IMR-90 (cell line): ENCODE measurements around the gene HERC3. TPM values are rescaled to one million over a fixed set of nuclear protein-coding genes. Genes with fewer than 3 reads are reported as not detected.
"Not testable (repeated sequence)": the region's sequence is repeated elsewhere in the genome, so short reads cannot be mapped to it uniquely, and the experiment has no call there.

ENCODE experiments used
- ATAC-seq: fragments of 200-7000 bp; cut with Tn5 transposase; 2 replicates; pipeline ENCODE4 v1.9.1; 2020; ENCODE audit warnings: low read depth, mild to moderate bottlenecking, moderate library complexity
- BruUV-seq: library from RNA; stranded (reverse); fragments of 400-500 nt; replicated peaks from 2 replicates; lab custom pipeline; 2021; lab: Mats Ljungman, UMichigan
- CTCF ChIA-PET: fragments of 300-600 bp; formaldehyde crosslinking; extraction: SDS; loops from one replicate; lab custom pipeline; 2021; ENCODE audit warnings: antibody characterized with exemption; lab: Yijun Ruan, JAX
- POLR2A ChIA-PET: fragments of 300-600 bp; sonication (Branson Sonifier 250); formaldehyde crosslinking; loops from one replicate; lab custom pipeline; 2022; ENCODE audit warnings: antibody characterized with exemption; ENCODE audit not compliant: unreplicated experiment; lab: Charles Lee
- DNase-seq: peaks from one replicate; pipeline ENCODE4 v3.0.0; 2013
- H2AFZ ChIP-seq: replicated peaks from 2 replicates; pipeline ENCODE3; 2013; ENCODE audit warnings: low read length, mild to moderate bottlenecking; ENCODE audit not compliant: poor library complexity
- H2AK5ac ChIP-seq: 2 replicates; pipeline ENCODE4 v1.6.1; 2013; ENCODE audit warnings: low read depth, low read length, inconsistent platforms
- H2AK9ac ChIP-seq: replicated peaks from 2 replicates; pipeline ENCODE3; 2013; ENCODE audit warnings: mild to moderate bottlenecking, low read depth, low read length, moderate library complexity; ENCODE audit not compliant: poor library complexity
- H2BK120ac ChIP-seq: 2 replicates; pipeline ENCODE4 v1.6.1; 2013; ENCODE audit warnings: low read depth, low read length, inconsistent platforms
- H2BK15ac ChIP-seq: 3 replicates; pipeline ENCODE4 v1.6.1; 2013; ENCODE audit warnings: low read depth, low read length, inconsistent platforms
- H2BK20ac ChIP-seq: 2 replicates; pipeline ENCODE4 v1.6.1; 2013; ENCODE audit warnings: low read depth, mild to moderate bottlenecking, inconsistent platforms, low read length, moderate library complexity
- H2BK5ac ChIP-seq: 2 replicates; pipeline ENCODE4 v1.6.1; 2013; ENCODE audit warnings: mild to moderate bottlenecking, low read depth, low read length, inconsistent platforms; ENCODE audit not compliant: poor library complexity, severe bottlenecking
- H3K14ac ChIP-seq: replicated peaks from 2 replicates; pipeline ENCODE4 v1.6.1; 2013; ENCODE audit warnings: low read depth, low read length, inconsistent platforms
- H3K18ac ChIP-seq: 2 replicates; pipeline ENCODE4 v1.6.1; 2013; ENCODE audit warnings: low read depth, low read length, control low read depth
- H3K23ac ChIP-seq: 2 replicates; pipeline ENCODE4 v1.6.1; 2013; ENCODE audit warnings: low read depth, low read length, inconsistent platforms
- H3K27ac ChIP-seq: 2 replicates; pipeline ENCODE4 v1.5.1; 2013; ENCODE audit warnings: mild to moderate bottlenecking, control low read depth, low read length; ENCODE audit not compliant: insufficient read depth
- H3K27me3 ChIP-seq: 2 replicates; pipeline ENCODE4 v1.6.1; 2013; ENCODE audit warnings: low read length; ENCODE audit not compliant: control insufficient read depth, insufficient read depth
- H3K36me3 ChIP-seq: 2 replicates; pipeline ENCODE4 v1.6.1; 2013; ENCODE audit warnings: low read length, mixed read lengths; ENCODE audit not compliant: control insufficient read depth, insufficient read depth
- H3K4ac ChIP-seq: 2 replicates; pipeline ENCODE4 v1.6.1; 2013; ENCODE audit warnings: low read depth, low read length, inconsistent platforms
- H3K4me1 ChIP-seq: 2 replicates; pipeline ENCODE4 v1.6.1; 2013; ENCODE audit warnings: low read length, mixed read lengths; ENCODE audit not compliant: control insufficient read depth, insufficient read depth
- H3K4me2 ChIP-seq: 2 replicates; pipeline ENCODE4 v1.6.1; 2013; ENCODE audit warnings: low read depth, mild to moderate bottlenecking, control low read depth, low read length, moderate library complexity
- H3K4me3 ChIP-seq: 2 replicates; pipeline ENCODE4 v1.5.1; 2013; ENCODE audit warnings: low read depth, mild to moderate bottlenecking, control low read depth, low read length, moderate library complexity; ENCODE audit not compliant: insufficient read depth
- H3K56ac ChIP-seq: 2 replicates; pipeline ENCODE4 v1.6.1; 2013; ENCODE audit warnings: low read length, inconsistent platforms; ENCODE audit not compliant: insufficient read depth; ENCODE audit errors: extremely low read depth
- H3K79me1 ChIP-seq, 2 experiments: 2 replicates each; pipeline ENCODE4 v1.6.1; 2013; ENCODE audit warnings: low read length in 2 of 2, inconsistent platforms in 1 of 2, low read depth in 1 of 2
- H3K9ac ChIP-seq: 2 replicates; pipeline ENCODE4 v1.6.1; 2013; ENCODE audit warnings: low read depth, low read length, control low read depth
- H3K9me1 ChIP-seq: 2 replicates; pipeline ENCODE4 v1.6.1; 2013; ENCODE audit warnings: low read length, inconsistent platforms; ENCODE audit not compliant: insufficient read depth
- H3K9me3 ChIP-seq: 2 replicates; pipeline ENCODE4 v1.6.1; 2013; ENCODE audit warnings: low read length; ENCODE audit not compliant: control insufficient read depth, insufficient read depth
- H4K20me1 ChIP-seq: 2 replicates; pipeline ENCODE4 v1.6.1; 2013; ENCODE audit warnings: low read length, inconsistent platforms; ENCODE audit not compliant: insufficient read depth
- H4K5ac ChIP-seq: 2 replicates; pipeline ENCODE4 v1.6.1; 2013; ENCODE audit warnings: mild to moderate bottlenecking, low read depth, low read length, control low read depth
- H4K8ac ChIP-seq, 2 experiments: 2 replicates each; pipeline ENCODE4 v1.6.1; 2013; ENCODE audit warnings: low read depth in 2 of 2, low read length in 2 of 2, control low read depth in 1 of 2, inconsistent platforms in 1 of 2
- H4K91ac ChIP-seq: 2 replicates; pipeline ENCODE4 v1.6.1; 2013; ENCODE audit warnings: low read depth, low read length, inconsistent platforms; ENCODE audit not compliant: insufficient read depth
- WGBS, 2 experiments: methylation state at CpG; one replicate each; pipeline versions ENCODE4 v1.1.5 to v1.1.7; 2013; ENCODE audit warnings: missing lambda C conversion rate in 2 of 2; ENCODE audit not compliant: insufficient read length in 1 of 2; ENCODE audit errors: extremely low coverage in 2 of 2; 5-methylcytosine and 5-hydroxymethylcytosine counted together
- dilution Hi-C: fragments of 300-500 bp; cut with HindIII; formaldehyde crosslinking; loops from one replicate; pipeline ENCODE4 v1.14.3; 2018; ENCODE audit warnings: low sequenced_read_pairs; ENCODE audit not compliant: unreplicated experiment
- in situ Hi-C: fragments of 300-500 bp; cut with MboI; formaldehyde crosslinking; loops from 3 replicates; pipeline ENCODE4 v1.14.3; 2019; ENCODE audit warnings: low sequenced_read_pairs, inconsistent platforms, mixed read lengths
- intact Hi-C: fragments of 100-400 bp; cut with micrococcal nuclease; formaldehyde crosslinking; loops from 2 replicates; pipeline ENCODE4 v1.10.0; 2022
- polyA plus RNA-seq, 3 experiments: library from polyadenylated mRNA; depleted of rRNA; stranded (reverse); fragments of >200 nt; gene quantifications; 2 replicates each; pipeline ENCODE4 v1.2.3, GENCODE V29; 2012; ENCODE audit warnings: low replicate concordance in 1 of 3
- total RNA-seq: library from RNA; depleted of rRNA; stranded (reverse); fragments of >200 nt; gene quantifications from 2 replicates; pipeline ENCODE4 v1.2.3, GENCODE V29; 2012

HERC3 gene
- total and polyA plus RNA-seq, 2 of the 4 experiments (the other 2 are of a cell fraction), result 8.9 to 9.5 TPM

DNA sequence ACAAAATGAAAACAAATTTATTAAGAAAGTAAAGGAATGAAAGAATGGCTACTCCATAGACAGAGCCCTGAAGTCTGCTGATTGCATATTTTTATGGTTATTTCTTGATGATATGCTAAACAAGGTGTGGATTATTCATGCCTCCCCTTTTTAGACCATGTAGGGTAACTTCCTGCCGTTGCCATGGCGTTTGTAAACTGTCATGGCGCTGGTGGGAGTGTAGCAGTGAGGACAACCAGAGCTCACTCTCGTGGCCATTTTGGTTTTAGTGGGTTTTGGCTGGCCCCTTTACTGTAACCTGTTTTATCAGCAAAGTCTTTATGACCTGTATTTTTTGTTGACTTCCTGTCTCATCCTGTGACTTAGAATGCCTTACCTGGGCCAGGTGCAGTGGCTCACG is 17.5 kb downstream of the HERC3 start:
- WGBS, 2 experiments, result no CpG with 5 or more reads among the region's 5 CpGs
- H2BK15ac ChIP-seq, CTCF ChIA-PET, intact Hi-C loops, H4K8ac ChIP-seq, H2AK5ac ChIP-seq, ATAC-seq, H4K5ac ChIP-seq, in situ Hi-C loops, H3K9ac ChIP-seq, dilution Hi-C loops, H3K4ac ChIP-seq, H2AK9ac ChIP-seq, POLR2A ChIA-PET, H3K56ac ChIP-seq, H3K4me3 ChIP-seq, H3K9me3 ChIP-seq, H3K36me3 ChIP-seq, H3K27me3 ChIP-seq, H2BK20ac ChIP-seq, H2BK5ac ChIP-seq, H3K14ac ChIP-seq, BruUV-seq, H4K20me1 ChIP-seq, H2AFZ ChIP-seq, H3K27ac ChIP-seq, H2BK120ac ChIP-seq, DNase-seq, H3K23ac ChIP-seq, H4K91ac ChIP-seq, H3K18ac ChIP-seq, H3K4me2 ChIP-seq: not testable (repeated sequence)
- Histone ChIP-seq H3K79me1 (peaks cover 19 to 46% of the 10 kb centered on the region in 2 experiments; a peak in 3 of 4 replicates), H3K9me1 (peaks cover 15% of the 10 kb centered on the region), H3K4me1 (peaks cover 16% of the 10 kb centered on the region)
